M059J (cell line): ENCODE measurements around the gene CCDC92. TPM values are rescaled to one million over a fixed set of nuclear protein-coding genes. Genes with fewer than 3 reads are reported as not detected.
A peak's percentile ranks its signal among the peaks of the same experiment; 100 is the strongest.
"Not testable (repeated sequence)": the region's sequence is repeated elsewhere in the genome, so short reads cannot be mapped to it uniquely, and the experiment has no call there.

ENCODE experiments used
- DNase-seq: peaks from one replicate; pipeline ENCODE4 v3.0.0-alpha.2; 2012; ENCODE audit warnings: low read depth
- total RNA-seq: library from RNA; depleted of rRNA; stranded (reverse); fragments of >200 nt; shearing (Covaris generic); gene quantifications from 2 replicates; pipeline ENCODE4 v1.2.3, GENCODE V29; 2014

Gene CCDC92
- total RNA-seq, 1 experiment from 2014 or later, result 13.3 TPM

DNA sequence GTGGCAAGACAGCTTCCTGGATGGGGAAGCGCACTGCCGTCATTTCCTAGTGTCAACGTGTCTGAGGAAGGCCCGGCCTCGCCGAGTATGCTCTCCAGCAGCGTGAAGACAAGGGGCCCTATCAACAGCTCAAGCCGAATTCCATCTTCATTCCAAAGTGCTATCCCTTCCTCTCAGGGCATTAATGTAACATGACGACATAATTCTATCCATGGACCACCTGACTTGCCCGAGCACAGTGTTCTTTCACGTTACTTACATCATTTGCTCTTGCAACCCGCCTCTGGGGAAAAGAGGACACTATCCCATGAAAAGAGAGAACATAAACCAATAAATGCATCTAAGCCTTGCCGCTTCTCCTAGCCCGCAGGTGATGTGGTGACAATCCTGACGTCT lies 22.9 kb downstream of the CCDC92 start:
- DNase-seq, result no peak

DNA sequence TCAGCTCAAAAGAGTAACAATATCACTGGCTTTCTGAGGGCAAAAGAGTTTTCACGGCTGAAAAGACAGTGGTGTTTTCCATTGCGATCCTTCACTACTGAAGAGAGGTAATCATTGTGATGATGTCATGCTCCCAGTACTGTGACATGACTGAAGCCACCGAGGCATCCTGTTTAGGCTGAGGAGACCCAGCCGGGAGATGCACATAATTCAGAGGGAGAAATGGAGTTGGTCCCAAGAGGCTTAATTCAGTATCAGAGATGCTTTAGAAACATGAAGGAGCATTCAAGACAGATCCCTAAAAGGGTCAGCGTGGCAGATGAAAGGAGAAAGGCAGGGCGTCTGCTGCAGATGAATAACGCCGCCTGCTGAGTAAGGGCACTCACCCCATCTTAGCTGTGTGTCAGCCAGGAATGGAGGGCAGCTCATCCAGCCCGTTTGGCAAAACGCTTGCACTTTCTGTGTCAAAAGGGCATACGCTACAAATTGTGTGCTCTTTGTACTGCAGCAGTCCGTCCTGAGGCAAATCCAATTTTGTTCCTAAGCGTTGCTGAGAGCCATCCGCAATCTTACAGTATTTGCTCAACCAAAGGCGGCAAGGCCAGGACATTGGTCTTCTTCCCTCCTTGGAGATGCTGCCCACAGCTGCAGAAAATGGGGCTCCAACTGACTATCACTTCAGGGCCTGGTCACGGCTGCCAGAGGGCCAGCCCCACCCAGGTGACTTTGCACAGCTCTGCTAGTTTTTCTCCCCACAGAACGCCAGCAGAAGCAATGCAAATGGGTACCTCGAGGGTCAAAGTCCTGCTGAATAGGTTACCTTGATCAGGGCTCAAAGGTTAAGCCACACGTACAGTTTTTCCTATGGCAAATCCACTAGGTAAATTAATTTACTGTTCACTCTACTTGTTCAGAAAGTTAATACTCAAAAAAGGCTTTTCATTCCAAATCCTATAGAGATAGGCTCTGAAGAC lies 23.5 kb downstream of the CCDC92 start:
- no peak for DNase-seq

DNA sequence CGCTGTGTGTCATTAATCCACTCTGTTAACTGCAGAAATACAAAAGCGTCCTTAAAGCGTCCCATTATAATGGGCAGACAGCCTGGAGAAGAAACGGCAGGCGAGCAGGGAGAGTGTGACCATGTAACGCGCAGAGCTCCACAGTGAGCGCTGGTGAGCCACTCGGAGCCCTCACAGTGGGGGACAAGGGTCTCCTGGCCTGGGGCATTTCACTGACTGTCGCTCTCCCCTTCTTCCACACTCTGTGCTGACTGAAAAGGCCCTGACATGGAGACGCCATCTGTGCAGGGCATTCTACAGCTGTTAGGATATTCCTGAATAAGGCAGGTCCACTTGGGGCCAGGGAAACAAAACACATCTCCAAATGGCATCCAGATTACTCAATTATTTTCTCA lies 24.2 kb downstream of the CCDC92 start:
- no peak for DNase-seq

DNA sequence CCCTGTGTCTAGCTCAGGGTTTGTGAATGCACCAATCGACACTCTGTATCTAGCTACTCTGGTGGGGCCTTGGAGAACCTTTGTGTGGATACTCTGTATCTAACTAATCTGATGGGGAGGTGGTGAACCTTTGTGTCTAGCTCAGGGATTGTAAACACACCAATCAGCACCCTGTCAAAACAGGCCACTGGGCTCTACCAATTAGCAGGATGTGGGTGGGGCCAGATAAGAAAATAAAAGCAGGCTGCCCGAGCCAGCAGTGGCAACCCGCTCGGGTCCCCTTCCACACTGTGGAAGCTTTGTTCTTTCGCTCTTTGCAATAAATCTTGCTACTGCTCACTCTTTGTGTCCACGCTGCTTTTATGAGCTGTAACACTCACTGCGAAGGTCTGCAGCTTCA lies 25.1 kb downstream of the CCDC92 start:
- not testable (repeated sequence) for DNase-seq

DNA sequence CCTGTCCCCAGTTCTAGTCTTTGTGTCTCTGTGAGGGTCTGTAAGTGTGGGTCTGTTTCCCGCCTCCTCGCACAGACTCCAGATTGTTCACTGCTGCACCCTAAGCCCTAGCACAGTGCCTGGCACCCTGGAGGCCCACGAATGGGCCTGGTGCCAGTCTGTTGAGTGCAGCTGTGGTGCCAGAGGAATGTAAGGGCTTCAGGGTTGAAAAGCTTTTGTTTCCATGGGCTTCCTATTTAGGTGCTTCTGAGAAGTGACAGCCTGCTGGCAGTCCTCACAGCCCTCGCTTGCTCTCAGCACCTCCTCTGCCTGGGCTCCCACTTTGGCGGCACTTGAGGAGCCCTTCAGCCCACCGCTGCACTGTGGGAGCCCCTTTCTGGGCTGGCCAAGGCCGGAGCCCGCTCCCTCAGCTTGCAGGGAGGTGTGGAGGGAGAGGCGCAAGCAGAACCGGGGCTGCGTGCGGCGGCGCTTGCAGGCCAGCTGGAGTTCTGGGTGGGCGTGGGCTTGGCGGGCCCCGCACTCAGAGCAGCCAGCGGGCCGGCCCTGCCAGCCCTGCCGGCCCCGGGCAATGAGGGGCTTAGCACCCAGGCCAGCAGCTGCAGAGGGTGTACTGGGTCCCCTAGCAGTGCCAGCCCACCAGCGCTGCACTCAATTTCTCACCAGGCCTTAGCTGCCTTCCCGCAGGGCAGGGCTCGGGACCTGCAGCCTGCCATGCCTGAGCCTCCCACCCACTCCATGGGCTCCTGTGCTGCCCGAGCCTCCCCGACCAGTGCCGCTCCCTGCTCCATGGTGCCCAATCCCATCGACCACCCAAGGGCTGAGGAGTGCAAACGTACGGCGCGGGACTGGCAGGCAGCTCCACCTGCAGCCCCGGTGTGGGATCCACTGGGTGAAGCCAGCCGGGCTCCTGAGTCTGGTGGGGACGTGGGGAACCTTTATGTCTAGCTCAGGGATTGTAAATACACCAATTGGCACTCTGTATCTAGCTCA lies 25.8 kb downstream of the CCDC92 start:
- DNase-seq, result not testable (repeated sequence)

DNA sequence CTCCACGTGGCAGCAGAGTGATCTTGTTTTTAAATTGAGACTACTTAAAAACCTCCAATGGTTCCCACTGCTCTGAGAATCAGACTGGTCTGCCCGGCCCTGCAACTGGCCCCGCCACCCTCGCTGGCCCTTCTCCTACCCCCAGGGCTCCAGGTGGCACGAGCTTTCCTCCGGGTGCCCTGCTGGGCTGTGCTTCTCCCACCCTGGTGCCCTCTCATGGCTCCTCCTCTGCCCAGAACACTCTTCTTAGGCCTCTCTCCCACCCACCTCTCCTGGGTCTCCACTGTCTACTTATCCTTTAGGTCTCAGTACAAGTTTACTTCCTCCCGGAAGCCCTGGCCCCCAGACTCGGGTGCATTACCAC lies 26.5 kb downstream of the CCDC92 start:
- no peak for DNase-seq

DNA sequence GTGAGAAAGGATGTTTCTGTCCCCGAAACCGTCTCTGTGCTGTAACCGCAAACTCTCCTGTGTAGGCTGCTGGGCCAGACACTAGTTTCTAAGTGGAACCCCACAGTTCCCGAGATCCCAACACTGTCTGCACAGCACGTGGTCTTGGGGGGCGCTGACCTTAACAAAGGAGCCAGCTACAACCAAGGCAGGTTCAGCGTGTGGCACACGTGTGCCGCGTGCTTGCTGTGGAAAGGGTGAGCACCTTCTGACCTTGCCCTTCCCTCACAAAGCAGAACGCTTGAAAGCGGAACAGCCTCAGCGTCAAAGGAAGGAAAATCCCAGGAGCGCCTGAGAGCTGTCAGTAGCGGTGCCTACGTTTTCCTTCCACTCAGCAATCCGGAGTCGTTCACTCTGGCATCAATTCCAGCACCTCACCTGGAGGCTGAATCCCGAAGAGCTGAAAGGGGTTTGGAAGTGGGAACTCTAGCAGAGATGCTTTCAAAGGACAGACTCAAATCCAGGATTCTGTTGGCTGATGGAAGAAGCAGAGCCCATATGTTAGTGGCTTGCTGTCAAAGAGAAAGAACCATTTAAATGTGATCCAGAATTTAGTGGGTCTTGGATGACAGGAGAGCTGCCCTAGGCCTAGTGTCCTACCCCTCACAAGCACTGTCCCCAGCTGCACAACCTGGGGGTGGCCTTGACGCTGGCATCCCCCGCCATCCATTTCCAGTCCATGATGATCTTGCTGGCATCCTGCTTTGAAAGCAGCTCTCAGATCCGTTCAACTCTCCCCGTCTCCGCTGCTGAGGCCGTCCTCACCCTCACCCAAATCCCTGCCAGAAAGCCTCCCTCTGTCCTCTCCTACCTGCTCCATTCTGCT lies 27.1 kb downstream of the CCDC92 start:
- DNase-seq, result no peak

DNA sequence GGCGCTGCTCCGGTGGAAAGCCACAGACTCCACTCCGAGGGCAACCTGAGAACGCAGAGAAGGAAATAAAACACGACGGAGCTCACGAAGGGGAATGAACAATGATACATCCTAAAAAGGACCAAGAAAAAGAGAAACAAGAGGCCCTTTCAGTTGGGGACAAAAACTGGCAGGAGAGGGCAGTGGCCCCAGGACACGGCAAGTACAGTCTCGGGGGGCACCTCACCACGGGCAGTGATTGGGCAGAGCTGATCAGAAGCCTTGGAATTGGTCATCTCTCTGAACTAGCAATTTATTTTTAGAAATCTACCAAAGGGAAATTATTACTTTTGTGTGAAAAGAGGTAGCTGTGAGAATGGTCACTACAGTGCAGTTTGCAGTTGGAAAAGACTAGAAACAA lies 27.9 kb downstream of the CCDC92 start:
- DNase-seq, result no peak

DNA sequence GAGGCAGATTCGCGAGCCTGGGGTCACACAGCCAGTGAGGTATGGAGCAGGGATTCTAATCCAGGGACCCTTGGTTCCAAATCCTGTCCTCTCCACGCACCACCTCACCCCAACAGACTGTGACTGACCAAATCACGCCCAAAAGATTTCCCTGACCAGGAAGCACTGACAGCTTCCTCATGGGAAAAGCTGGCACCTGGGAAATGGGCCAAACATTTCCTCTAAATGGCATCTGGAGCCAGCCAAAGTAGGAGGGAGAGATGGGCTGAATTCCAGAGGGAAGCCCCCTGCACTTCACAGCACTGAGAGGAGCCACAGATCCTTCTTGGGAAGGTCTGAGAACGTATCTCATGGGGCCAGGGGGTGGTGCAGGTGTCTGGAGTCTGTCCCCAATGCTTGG lies 28.8 kb downstream of the CCDC92 start:
- DNase-seq, result no peak

DNA sequence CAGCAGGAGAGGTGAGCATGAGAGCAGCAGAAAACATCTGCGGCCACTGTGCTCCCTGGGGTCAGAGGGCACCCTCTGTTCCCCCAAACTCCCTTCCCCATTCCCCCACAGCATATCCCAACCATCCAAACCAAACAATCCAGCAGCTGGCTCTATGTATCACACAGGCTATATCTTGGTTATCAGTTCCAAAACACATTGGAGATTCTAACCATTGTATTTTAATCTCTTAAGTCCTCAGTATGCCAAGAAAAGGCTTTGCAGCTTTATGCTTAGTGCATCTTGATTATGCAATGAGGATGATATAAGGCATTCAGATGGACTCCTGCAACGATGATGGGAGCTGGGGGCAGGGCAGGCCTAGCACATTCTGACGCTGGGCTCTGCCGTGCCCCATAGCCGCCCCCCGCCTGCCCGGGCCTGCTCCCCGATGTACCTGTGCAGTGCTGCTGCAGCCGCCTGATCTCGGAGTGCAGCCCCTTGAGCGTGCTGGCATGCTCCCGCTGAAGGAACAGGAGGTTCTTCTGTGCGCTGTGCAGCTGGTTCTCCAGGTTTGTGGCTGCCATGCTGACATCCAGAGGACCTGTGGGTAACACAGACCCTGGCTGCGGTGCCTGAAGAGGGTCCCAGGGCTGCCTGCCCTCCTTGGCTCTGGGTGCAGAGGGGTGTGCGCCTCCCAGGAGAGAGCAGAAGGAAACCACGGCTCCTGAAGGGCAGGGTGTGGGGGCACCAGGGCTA lies 29.6 kb downstream of the CCDC92 start:
- no peak for DNase-seq

DNA sequence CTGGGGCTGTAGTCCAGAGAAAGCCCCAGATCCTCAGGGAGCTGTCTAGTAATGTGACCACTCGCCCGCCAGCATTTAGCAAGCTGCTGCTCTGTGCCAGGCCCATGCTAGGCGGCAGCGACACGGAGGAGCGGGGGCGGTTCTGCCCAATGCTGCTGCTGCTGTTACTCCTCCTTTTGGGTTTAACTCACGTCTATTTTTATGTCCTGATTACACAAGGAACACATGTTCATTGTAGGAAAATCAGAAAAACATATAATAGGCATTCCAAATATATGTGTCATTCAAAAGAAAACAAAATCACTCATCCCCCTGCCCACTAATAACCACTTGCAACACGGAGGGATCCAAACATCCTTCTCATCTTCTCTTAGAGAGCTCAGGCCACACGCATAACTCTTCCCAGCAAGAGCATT lies 30.4 kb downstream of the CCDC92 start:
- peak; percentile 33 for DNase-seq

DNA sequence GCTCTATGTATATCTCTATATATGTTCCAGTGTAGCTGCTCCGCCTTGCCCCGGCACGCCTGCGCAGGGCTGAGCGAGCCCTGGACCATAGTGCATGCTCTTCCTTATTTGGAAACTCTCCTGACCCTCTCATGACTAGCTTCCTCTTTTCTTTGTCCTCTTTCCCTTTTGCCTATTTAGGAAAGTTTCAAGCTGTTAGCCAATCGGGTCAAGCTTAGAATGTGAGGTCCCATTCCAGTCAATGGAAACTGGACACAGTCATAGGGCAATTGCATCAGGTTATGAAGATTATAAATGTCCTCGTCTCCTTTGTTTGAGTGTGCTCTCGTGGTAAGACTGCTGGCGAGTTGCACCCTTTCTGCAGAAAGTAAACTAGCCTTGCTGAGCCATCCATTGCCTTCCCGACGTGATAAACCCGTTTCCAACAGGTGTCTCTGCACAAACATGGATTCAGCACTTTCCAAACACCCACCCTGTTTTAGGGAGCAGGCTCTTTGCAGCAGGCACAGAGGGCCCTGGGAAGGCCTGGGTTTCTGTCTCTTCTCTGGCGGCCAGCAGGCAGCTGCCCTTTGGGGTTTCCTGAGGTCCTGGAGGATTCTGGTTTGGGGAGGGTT lies 30.9 kb downstream of the CCDC92 start:
- DNase-seq, result no peak

DNA sequence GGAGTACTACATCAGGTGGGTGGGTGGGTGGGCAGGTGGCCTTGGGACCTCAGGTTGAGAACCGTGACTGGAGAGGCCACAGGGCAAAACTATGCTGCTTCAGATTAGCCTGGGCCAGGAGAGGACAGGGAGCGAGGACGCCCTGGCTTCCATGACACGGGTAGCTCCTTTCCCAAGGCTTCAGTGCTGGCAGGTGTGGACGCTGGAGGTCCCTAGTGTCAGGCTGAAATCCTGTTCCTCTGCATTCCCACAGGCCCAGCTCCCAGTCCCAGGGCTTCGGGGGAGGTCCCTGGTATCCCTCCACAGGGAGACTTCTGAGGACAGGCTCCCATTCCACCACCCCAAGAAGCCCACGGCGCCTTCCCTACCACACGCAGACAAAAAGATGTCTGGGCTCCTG lies 31.6 kb downstream of the CCDC92 start:
- no peak for DNase-seq

DNA sequence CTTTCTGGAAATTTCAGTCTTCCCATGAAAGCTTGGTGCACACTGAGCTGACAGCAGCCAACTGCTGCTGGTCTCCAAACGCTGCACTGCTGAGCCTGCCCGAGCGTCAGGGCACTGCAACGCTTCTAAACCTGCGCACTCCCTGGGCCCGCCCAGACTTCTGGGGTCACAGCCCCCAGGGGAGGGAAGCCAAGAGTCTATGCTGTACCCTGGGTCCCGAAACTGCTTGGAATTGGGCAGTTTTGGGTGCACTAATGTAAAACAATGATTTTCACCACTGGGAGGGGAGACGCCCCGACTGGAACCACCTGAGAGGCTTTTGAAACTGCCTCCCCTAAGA lies 32.0 kb downstream of the CCDC92 start:
- DNase-seq, result no peak

DNA sequence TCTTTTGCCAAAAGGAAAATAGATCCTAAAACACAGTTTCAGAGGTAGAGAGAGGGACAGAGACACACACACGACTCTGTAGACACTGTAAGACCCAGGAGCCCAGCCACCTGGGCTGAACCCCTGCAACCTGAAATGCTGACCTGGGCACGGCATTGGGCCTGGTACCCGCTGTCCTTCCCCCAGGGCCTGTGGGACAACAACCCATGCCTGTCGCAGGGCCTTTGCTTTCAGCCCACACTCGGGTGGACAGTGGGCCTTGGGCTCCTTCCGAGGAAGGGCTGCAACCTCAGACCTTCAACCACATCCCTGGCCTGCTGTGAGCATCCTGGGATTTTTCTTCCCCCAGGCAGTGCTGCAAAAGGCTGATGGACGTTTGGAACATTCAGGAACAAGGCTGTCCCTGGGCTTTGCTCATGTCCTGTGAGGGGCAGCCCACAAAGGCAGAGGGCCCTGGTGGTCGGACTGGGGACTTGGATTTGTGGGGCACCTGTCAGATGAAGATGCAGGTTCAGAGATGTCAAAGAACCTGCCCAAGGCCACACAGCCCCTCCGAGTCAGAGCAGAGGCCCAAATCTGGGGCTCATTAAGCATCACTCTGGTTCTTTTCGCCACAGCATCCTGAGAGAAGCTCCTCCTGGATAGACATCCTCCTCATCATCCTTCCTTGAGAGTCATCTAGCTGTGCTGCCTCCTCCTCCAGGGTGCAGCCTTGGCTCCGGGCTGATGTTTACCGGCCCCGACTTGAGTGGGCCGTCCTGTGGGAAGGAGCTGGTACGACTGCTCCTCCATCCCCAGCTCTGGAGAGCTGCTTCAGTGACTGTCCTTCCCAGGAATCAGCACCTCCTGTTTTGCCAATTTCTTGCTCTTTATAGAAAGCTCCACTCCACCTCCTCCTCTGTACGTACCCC lies 32.7 kb downstream of the CCDC92 start:
- DNase-seq, result no peak

DNA sequence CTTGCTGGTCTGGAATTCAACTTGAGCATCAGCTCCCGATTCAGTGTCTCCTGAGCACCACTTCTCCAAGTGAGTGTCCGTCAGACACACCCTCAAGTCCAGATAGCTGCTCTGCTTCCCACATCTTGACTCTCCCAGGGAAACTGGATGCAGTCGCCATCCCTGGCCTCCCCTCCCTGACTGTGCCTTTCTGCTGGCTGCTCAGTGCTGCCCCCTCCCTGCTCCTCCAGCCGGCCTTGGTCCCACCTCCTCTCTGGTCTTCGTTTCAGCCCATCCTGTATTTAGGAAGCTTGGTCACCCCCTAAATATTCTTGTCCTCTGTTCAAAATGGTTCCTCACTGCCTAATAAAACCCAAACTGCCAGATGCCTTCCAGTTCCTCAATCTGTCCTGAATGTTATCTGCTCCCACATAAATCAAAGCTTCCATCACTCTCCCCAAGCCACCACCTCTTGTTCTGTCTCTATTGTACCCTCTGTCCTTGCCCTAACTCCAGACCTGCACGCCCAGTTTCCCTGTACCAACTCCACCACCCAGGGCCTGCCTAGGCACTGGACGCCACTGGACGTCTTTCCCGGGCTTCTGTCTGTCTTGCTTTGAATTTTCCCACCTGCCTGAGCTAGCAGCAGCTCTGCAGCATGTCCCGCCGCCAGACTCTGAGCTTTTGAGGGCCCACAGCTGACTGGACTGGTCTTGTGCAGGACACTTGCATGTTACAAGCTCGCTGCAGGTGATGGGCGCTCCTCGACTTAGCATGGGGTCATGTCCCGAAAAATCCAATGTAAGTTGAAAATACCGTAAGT lies 33.8 kb downstream of the CCDC92 start:
- no peak for DNase-seq

DNA sequence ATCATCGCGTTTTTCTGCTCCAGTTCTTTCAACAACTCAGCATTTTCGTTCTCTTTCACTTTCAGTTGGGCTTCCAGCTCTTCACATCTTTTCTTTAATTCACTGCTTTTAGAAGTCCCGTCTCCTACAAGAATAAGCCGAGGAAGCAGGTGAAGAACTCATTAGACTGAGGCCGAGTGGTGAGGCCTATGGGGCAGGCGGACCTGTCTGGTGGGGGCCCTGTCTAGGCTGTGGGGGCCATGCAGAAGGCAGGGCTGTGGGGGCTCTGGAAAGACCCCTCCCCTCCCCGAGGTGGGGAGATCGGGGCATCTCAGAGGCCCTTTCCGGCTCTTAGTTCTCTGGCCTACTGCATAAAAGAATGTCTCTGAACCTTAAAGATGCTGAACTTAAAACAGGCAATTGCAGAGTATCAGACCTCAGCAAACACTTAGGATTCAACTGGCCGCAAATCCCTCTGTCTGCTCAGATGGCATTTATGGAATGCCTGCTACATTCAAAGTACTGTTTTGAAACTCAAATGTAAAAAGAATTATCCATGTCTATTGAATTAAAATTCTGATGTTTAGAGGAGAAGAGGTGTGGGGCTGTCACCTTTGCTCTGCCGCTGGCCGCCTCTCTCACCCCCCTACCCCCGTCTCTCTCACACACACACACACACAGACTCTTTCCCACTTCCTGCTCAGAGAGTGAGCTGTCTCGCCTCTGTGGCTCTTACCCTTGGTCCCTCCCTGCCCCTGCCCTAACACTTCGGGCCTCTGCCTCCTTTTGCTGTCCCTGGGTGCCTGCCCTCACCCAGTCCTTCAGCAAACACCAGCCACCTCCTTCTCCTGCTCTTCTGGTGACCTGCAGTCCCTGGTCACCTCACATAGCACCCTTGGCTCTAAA lies 34.7 kb downstream of the CCDC92 start:
- no peak for DNase-seq
